ENCODE measurements around the gene LRFN4.

Gene LRFN4

GRCh38 chr11:66846671-66847091 lies 10.2 kb upstream of the LRFN4 start:
- no peak for DNase-seq (ENCODE audit: low spot score)
- TF ChIP-seq CTCF (IDR thresholded peaks at IDR 0.05; ENCODE audit: extremely low read depth, missing control alignments), result no peak

GRCh38 chr11:66847461-66848232 lies 9.2 kb upstream of the LRFN4 start:
- TF ChIP-seq CTCF (IDR thresholded peaks at IDR 0.05; ENCODE audit: extremely low read depth, missing control alignments), result no peak
- no peak for DNase-seq (ENCODE audit: low spot score)

- TF ChIP-seq CTCF (IDR thresholded peaks at IDR 0.05; ENCODE audit: extremely low read depth, missing control alignments), result no peak
- no peak for DNase-seq (ENCODE audit: low spot score)
Observed at GRCh38 chr11:66848671-66849500, 8.0 kb upstream of the LRFN4 start.

- TF ChIP-seq CTCF (IDR thresholded peaks at IDR 0.05; ENCODE audit: extremely low read depth, missing control alignments), result no peak
- DNase-seq (ENCODE audit: low spot score), result no peak
Observed at GRCh38 chr11:66849501-66850234, 7.2 kb upstream of the LRFN4 start.

GRCh38 chr11:66850235-66850587 lies 6.7 kb upstream of the LRFN4 start:
- no peak for TF ChIP-seq CTCF (IDR thresholded peaks at IDR 0.05; ENCODE audit: extremely low read depth, missing control alignments)

GRCh38 chr11:66850588-66851238 lies 6.2 kb upstream of the LRFN4 start:
- DNase-seq (ENCODE audit: low spot score), result no peak

More at GRCh38 chr11:66850235-66850587, 6.7 kb upstream of the LRFN4 start:
- no peak for DNase-seq (ENCODE audit: low spot score)

More at GRCh38 chr11:66850588-66851238, 6.2 kb upstream of the LRFN4 start:
- no peak for TF ChIP-seq CTCF (IDR thresholded peaks at IDR 0.05; ENCODE audit: extremely low read depth, missing control alignments)

All from GM20000 (cell line).